GM12878 (cell line): ENCODE measurements around the gene EFCAB9.

Source experiments
- BACH1 ChIP-seq: fragments of 450-650 bp; IDR thresholded peaks from 2 replicates; pipeline ENCODE4 v1.6.1; 2017; ENCODE audit warnings: mild to moderate bottlenecking, borderline replicate concordance
- BCLAF1 ChIP-seq: fragments of 450-650 bp; IDR thresholded peaks from 2 replicates; pipeline ENCODE4 v1.6.1; 2017; ENCODE audit warnings: antibody characterized with exemption, mild to moderate bottlenecking, moderate library complexity
- CBFB ChIP-seq: IDR thresholded peaks from 2 replicates; pipeline ENCODE4 v1.6.1; 2016; ENCODE audit warnings: antibody characterized with exemption, low read depth
- CTCF ChIP-seq, 3 experiments: IDR thresholded peaks in 2 of 3; conservative IDR thresholded peaks in 1 of 3; 2 replicates each; pipeline ENCODE4 v1.5.1; 2011; ENCODE audit warnings: low read depth in 3 of 3, low read length in 3 of 3, mild to moderate bottlenecking in 3 of 3, control low read depth in 2 of 3, moderate library complexity in 2 of 3, inconsistent platforms in 1 of 3, mixed read lengths in 1 of 3; ENCODE audit not compliant: control insufficient read depth in 2 of 3, insufficient read depth in 1 of 3; ENCODE audit errors: extremely low read depth in 1 of 3
- EGR1 ChIP-seq, 2 experiments: IDR thresholded peaks; 1 replicate in 1 of 2; 2 replicates in 1 of 2; pipeline ENCODE4 v1.6.1; 2011 to 2012; ENCODE audit warnings: low read depth in 2 of 2, low read length in 2 of 2, borderline replicate concordance in 1 of 2, mild to moderate bottlenecking in 1 of 2, moderate library complexity in 1 of 2
- EP300 ChIP-seq, 2 experiments: fragments of 150-350 bp in 1 of 2; IDR thresholded peaks; 2 replicates each; pipeline ENCODE4 v1.6.1; 2011 to 2012; ENCODE audit warnings: low read depth in 2 of 2, low read length in 2 of 2, borderline replicate concordance in 1 of 2, improper control_type of control experiment in 1 of 2, inconsistent platforms in 1 of 2; ENCODE audit not compliant: control insufficient read depth in 1 of 2
- FOXK2 ChIP-seq: fragments of 450-650 bp; IDR thresholded peaks from 2 replicates; pipeline ENCODE4 v1.6.1; 2017; ENCODE audit warnings: mild to moderate bottlenecking, moderate library complexity
- NFIC ChIP-seq: IDR thresholded peaks from 2 replicates; pipeline ENCODE4 v1.6.1; 2012; ENCODE audit warnings: low read depth, mild to moderate bottlenecking, inconsistent platforms, low read length, moderate library complexity
- POLR2A ChIP-seq: IDR thresholded peaks from 2 replicates; pipeline ENCODE4 v1.6.1; 2011; ENCODE audit warnings: low read depth, mild to moderate bottlenecking, low read length
- POU2F2 ChIP-seq: IDR thresholded peaks from 3 replicates; pipeline ENCODE4 v1.6.1; 2011; ENCODE audit warnings: low read depth, mild to moderate bottlenecking, low read length, borderline replicate concordance
- SMC3 ChIP-seq: IDR thresholded peaks from 2 replicates; pipeline ENCODE4 v1.6.1; 2011; ENCODE audit warnings: low read length, improper control_type of control experiment, borderline replicate concordance
- ZNF207 ChIP-seq: fragments of 450-650 bp; IDR thresholded peaks from 2 replicates; pipeline ENCODE4 v1.6.1; 2014; ENCODE audit warnings: antibody characterized with exemption, mild to moderate bottlenecking, borderline replicate concordance
- TF ChIP-seq, protein P1 (sequence below): IDR thresholded peaks from 2 replicates; pipeline ENCODE4 v1.6.1; 2012; ENCODE audit warnings: mild to moderate bottlenecking, low read depth, low read length

- TF ChIP-seq CBFB (no peak), EGR1 (IDR thresholded peaks at IDR 0.05; ENCODE audit: borderline replicate concordance in 1 of 2, low read depth in 2 of 2, low read length in 2 of 2) (no peak), NFIC (no peak), FOXK2 (no peak), BCLAF1 (no peak), CTCF (IDR thresholded peaks at IDR 0.05 in 2 of 3, conservative IDR thresholded peaks at IDR 0.05 in 1 of 3; ENCODE audit: control insufficient read depth in 2 of 3, extremely low read depth in 1 of 3, insufficient read depth in 1 of 3, low read depth in 3 of 3, low read length in 3 of 3) (no peak), EP300 (IDR thresholded peaks at IDR 0.05; ENCODE audit: borderline replicate concordance in 1 of 2, control insufficient read depth in 1 of 2, low read depth in 2 of 2, low read length in 2 of 2) (no peak), BACH1 (no peak), ZNF207 (no peak), SMC3 (no peak), POLR2A (no peak), POU2F2 (no peak)
- TF ChIP-seq, protein P1, sequence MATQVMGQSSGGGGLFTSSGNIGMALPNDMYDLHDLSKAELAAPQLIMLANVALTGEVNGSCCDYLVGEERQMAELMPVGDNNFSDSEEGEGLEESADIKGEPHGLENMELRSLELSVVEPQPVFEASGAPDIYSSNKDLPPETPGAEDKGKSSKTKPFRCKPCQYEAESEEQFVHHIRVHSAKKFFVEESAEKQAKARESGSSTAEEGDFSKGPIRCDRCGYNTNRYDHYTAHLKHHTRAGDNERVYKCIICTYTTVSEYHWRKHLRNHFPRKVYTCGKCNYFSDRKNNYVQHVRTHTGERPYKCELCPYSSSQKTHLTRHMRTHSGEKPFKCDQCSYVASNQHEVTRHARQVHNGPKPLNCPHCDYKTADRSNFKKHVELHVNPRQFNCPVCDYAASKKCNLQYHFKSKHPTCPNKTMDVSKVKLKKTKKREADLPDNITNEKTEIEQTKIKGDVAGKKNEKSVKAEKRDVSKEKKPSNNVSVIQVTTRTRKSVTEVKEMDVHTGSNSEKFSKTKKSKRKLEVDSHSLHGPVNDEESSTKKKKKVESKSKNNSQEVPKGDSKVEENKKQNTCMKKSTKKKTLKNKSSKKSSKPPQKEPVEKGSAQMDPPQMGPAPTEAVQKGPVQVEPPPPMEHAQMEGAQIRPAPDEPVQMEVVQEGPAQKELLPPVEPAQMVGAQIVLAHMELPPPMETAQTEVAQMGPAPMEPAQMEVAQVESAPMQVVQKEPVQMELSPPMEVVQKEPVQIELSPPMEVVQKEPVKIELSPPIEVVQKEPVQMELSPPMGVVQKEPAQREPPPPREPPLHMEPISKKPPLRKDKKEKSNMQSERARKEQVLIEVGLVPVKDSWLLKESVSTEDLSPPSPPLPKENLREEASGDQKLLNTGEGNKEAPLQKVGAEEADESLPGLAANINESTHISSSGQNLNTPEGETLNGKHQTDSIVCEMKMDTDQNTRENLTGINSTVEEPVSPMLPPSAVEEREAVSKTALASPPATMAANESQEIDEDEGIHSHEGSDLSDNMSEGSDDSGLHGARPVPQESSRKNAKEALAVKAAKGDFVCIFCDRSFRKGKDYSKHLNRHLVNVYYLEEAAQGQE = no peak
Observed at GRCh38 chr5:172219296-172219695, 25.3 kb downstream of the EFCAB9 start.
